Erythroblast (primary cell): Measurements from ENCODE around the gene STAB2.

ENCODE experiments used
- GATA1 ChIP-seq: IDR thresholded peaks from 2 replicates; pipeline ENCODE4 v1.6.1; 2011; ENCODE audit warnings: low read depth, mild to moderate bottlenecking, control low read depth, low read length, moderate library complexity
- POLR2A ChIP-seq: IDR thresholded peaks from 2 replicates; pipeline ENCODE4 v1.6.1; 2011; ENCODE audit warnings: mild to moderate bottlenecking, low read length

DNA sequence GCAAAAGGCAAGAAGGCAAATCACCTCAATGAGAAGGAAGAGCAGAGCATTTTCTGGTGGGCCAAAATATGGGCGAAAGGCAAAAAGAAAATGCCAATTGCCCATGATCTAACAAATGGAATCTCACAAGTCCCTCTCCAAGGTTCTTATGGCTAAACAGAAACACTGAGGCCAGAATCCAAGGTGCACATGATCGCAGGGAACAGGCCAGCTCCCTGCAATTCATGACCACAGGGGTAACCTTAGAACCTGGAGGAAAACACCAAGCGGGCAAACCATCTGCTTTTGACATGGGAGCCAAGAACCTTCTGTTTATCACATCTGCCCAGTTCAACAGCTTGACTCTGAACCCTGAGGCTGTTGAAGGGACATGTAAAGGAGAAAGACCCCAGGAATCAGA is 193.9 kb downstream of the STAB2 start:
- TF ChIP-seq POLR2A (no peak), GATA1 (no peak)
